ENCODE measurements around the gene MCAT.

The MCAT gene

DNA sequence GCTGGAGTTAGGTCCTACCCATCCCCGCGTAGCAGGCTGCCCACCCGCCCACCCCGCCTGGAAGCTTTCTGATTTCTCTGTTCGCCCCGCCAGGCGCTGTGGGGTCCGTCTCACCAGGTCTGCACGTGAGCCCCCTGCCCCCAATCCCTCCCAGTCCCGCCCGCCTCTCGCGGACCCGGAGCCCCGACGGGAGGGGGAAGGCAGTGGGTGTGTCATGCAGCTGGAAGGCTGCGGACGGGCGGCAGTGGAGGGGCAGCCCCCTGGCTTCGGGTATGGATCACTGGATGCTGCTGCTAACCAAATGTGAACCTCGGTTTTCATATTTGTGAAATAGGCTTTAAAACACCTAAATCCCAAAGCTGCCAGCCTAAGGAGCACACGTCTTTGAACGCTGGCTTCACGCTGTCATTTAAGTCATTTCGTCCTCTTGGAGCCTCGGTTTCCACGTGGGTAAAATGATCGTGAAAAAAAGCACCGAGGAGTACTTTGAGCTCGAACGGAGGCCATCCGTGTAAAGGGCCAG lies 33.2 kb downstream of the MCAT start:
- TF ChIP-seq CTCF (IDR thresholded peaks at IDR 0.05): no peak

DNA sequence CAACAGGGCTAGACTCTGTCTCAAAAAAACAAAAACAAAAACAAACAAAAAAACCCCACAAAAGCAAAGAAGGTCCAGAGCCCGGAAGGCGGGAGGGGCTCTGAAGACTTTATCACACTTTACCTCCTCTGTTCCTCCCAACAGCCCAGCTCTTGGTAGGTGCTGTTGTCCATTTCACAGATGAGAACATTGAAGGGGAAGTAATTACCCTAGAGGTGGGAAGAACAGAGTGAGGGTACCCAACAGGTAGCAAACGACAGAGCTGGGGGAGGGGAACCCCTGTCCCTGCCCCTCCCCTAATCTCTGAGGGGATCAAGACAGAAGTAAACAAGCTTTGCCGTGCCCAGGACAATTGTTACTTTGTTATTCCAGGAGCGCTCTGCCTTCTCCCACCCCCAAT lies 33.7 kb downstream of the MCAT start:
- TF ChIP-seq CTCF (IDR thresholded peaks at IDR 0.05): no peak

- TF ChIP-seq CTCF (IDR thresholded peaks at IDR 0.05): no peak
Measured at GRCh38 chr22:43106302-43106701, 36.9 kb downstream of the MCAT start.

DNA sequence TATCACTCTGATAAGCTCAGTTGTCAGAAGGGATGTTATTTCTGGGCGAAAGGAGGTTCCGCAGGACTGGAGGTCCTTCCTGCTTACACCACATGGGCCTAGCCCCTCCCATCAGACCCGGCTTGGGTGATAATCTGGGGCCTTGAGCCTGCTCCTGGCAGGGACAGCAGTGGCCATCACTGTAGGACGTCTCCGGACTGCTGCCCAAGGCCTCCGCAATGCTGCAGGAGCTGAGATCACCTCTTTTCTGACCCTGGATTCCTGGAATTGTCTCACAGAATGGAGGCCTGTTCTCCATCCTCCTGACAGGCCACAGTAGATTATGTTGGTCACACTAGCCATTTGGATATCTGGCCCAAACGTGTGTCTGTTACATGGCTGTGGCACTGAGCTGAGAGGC lies 41.9 kb downstream of the MCAT start:
- no peak for TF ChIP-seq CTCF (IDR thresholded peaks at IDR 0.05)

- no peak for TF ChIP-seq CTCF (IDR thresholded peaks at IDR 0.05)
Measured at GRCh38 chr22:43100225-43100624, 43.0 kb downstream of the MCAT start.

GRCh38 chr22:43099095-43099494 lies 44.1 kb downstream of the MCAT start:
- TF ChIP-seq CTCF (IDR thresholded peaks at IDR 0.05): no peak

DNA sequence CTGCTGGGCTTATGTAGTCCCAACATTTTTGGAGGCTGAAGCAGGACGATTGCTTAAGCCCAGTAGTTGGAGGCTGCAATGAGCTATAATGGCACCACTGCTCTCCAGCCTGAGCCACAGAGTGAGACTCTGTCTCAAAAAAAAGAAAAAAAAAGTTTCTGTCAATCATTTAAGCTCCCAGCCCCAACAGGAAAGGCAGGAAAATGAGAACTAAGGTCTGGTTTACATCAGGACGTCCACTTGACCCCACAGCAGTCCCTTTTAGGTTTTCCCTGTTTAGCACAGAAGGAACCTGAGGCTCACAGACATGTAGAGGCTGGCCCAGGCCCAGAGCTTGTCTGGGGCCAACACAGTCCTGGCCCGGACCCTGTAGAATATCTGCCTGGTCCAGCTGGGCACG lies 44.8 kb downstream of the MCAT start:
- TF ChIP-seq CTCF (IDR thresholded peaks at IDR 0.05): no peak

DNA sequence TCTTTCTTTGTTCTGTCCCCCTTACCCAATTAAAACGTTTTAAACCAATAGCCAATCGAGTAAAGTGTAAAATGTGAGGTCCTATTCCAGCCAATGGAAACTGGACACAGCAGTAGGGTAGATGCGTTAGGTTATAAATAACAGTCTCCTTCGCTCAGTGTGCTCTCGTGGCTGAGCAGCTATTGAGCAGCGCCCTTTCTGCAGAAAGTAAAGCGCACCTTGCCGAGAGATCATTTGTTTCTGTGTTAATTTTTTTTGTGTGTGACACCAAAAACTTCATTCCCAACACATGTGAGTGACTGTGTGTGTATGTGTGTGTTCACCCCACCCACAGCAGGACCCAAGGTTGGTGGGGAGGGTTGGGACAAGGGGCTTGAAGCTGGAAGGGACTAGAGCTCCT lies 46.8 kb downstream of the MCAT start:
- no peak for TF ChIP-seq CTCF (IDR thresholded peaks at IDR 0.05)

Data from LNCAP (cell line).